Trophoblast cell (in vitro differentiated cells and primary cell): ENCODE data around the gene CCR7.

Source experiments
- DNase-seq, 2 donors: peaks; one replicate each; pipeline ENCODE4 v3.0.0-alpha.2; 2016
- H2AFZ ChIP-seq: 2 replicates; pipeline ENCODE4 v1.6.1; 2013; ENCODE audit warnings: low read length, moderate library complexity, mild to moderate bottlenecking; ENCODE audit not compliant: insufficient read depth, poor library complexity
- H2AK5ac ChIP-seq: 2 replicates; pipeline ENCODE4 v1.6.1; 2013; ENCODE audit warnings: mild to moderate bottlenecking, low read length
- H2BK120ac ChIP-seq: 2 replicates; pipeline ENCODE4 v1.6.1; 2013; ENCODE audit warnings: low read length, mild to moderate bottlenecking, moderate library complexity; ENCODE audit not compliant: insufficient read depth, poor library complexity
- H2BK12ac ChIP-seq: 2 replicates; pipeline ENCODE4 v1.6.1; 2013; ENCODE audit warnings: mild to moderate bottlenecking, low read length, moderate library complexity
- H2BK5ac ChIP-seq: 2 replicates; pipeline ENCODE4 v1.6.1; 2013; ENCODE audit warnings: low read length, low read depth, moderate library complexity, mild to moderate bottlenecking; ENCODE audit not compliant: poor library complexity
- H3K14ac ChIP-seq: 2 replicates; pipeline ENCODE4 v1.6.1; 2013; ENCODE audit warnings: mild to moderate bottlenecking, low read length
- H3K18ac ChIP-seq: 2 replicates; pipeline ENCODE4 v1.6.1; 2013; ENCODE audit warnings: mild to moderate bottlenecking, low read length
- H3K23ac ChIP-seq: 2 replicates; pipeline ENCODE4 v1.6.1; 2013; ENCODE audit warnings: low read length
- H3K27ac ChIP-seq: 2 replicates; pipeline ENCODE4 v1.5.1; 2013; ENCODE audit warnings: low read depth, mild to moderate bottlenecking, inconsistent platforms, low read length, moderate library complexity
- H3K27me3 ChIP-seq: 2 replicates; pipeline ENCODE4 v1.6.1; 2013; ENCODE audit warnings: inconsistent platforms, mild to moderate bottlenecking, low read length, moderate library complexity; ENCODE audit not compliant: insufficient read depth
- H3K36me3 ChIP-seq, 2 experiments: 1 replicate in 1 of 2; 2 replicates in 1 of 2; pipeline ENCODE4 v1.6.1; 2013; ENCODE audit warnings: low read length in 2 of 2, mild to moderate bottlenecking in 2 of 2, moderate library complexity in 1 of 2; ENCODE audit not compliant: insufficient read depth in 2 of 2, control insufficient read depth in 1 of 2
- H3K4ac ChIP-seq: 2 replicates; pipeline ENCODE4 v1.6.1; 2013; ENCODE audit warnings: low read depth, mild to moderate bottlenecking, low read length, moderate library complexity
- H3K4me1 ChIP-seq, 2 experiments: 1 replicate in 1 of 2; 2 replicates in 1 of 2; pipeline ENCODE4 v1.6.1; 2013; ENCODE audit warnings: low read length in 2 of 2, mild to moderate bottlenecking in 2 of 2, moderate library complexity in 1 of 2; ENCODE audit not compliant: insufficient read depth in 2 of 2, control insufficient read depth in 1 of 2
- H3K4me2 ChIP-seq: 2 replicates; pipeline ENCODE4 v1.6.1; 2013; ENCODE audit warnings: inconsistent platforms, mild to moderate bottlenecking, low read length, moderate library complexity
- H3K4me3 ChIP-seq: 2 replicates; pipeline ENCODE4 v1.5.1; 2013; ENCODE audit warnings: mild to moderate bottlenecking, low read depth, low read length, inconsistent platforms
- H3K79me1 ChIP-seq: one replicate; pipeline ENCODE4 v1.6.1; 2013; ENCODE audit warnings: low read length
- H3K79me2 ChIP-seq: 2 replicates; pipeline ENCODE4 v1.6.1; 2013; ENCODE audit warnings: low read length, mild to moderate bottlenecking; ENCODE audit not compliant: control insufficient read depth, insufficient read depth, poor library complexity
- H3K9ac ChIP-seq: 2 replicates; pipeline ENCODE4 v1.6.1; 2013; ENCODE audit warnings: mild to moderate bottlenecking, low read length
- H3K9me3 ChIP-seq: 2 replicates; pipeline ENCODE4 v1.6.1; 2013; ENCODE audit warnings: low read depth, mild to moderate bottlenecking, control low read depth, inconsistent platforms, low read length; ENCODE audit not compliant: insufficient read depth
- H4K12ac ChIP-seq: 2 replicates; pipeline ENCODE4 v1.6.1; 2013; ENCODE audit warnings: low read depth, mild to moderate bottlenecking, low read length, moderate library complexity
- H4K8ac ChIP-seq: 2 replicates; pipeline ENCODE4 v1.6.1; 2013; ENCODE audit warnings: low read depth, mild to moderate bottlenecking, low read length, moderate library complexity
- H4K91ac ChIP-seq: one replicate; pipeline ENCODE4 v1.6.1; 2013; ENCODE audit warnings: low read depth, mild to moderate bottlenecking, low read length, moderate library complexity
- WGBS: extraction: QIAGEN DNeasy Blood & Tissue Kit; methylation state at CpG from one replicate; pipeline ENCODE4 v1.1.7; 2013; ENCODE audit warnings: missing lambda C conversion rate; ENCODE audit not compliant: insufficient read length, insufficient coverage; ENCODE audit errors: extremely low coverage; 5-methylcytosine and 5-hydroxymethylcytosine counted together

The CCR7 gene

DNA sequence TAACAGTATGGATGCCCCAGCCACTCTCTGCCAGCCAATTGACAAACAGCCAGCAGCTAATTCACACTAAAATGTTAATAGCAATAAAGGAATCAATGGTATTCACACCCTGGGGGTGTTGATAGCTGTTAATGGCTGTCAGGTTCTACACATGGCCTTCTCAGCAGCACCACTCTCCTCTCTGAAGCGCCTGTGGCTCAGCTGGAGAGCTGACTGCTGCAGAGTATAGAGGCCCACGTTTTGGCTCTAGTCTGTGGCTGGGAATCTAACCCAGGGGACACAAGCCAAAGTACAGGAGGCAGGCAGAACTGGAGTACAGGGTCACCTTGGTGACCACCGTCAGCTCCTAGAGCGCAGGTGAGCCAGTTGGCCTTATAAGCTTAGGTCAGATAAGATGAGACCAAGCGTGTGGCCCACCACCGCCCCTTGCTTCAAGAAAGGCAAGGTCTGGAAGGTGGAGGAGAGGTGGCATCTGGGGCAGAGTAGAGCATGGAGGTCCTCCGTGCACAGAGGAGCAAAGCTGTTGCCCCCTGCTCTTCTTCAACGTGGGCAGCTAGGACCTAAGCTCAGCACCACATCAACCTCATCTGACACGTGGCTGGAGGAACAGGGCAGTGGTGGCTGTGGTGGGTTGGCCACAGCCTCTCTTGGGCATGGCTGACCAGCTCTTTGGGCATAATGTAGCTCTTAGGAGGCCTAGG lies 25.4 kb downstream of the CCR7 start:
- H3K23ac ChIP-seq, result no peak overlapping the region
- DNase-seq, result peak; percentile 51 to 84
- H2AK5ac ChIP-seq, result peak overlapping the region; percentile 33
- peak overlapping the region; percentile 56 for H2BK12ac ChIP-seq
- H3K4me1 ChIP-seq, result peaks cover 30 to 35% of the 10 kb centered on the region in 2 experiments
- H3K4ac ChIP-seq, result no peak overlapping the region
- H3K4me2 ChIP-seq, result no peak overlapping the region
- H3K4me3 ChIP-seq, result no peak overlapping the region
- H3K9me3 ChIP-seq, result peaks cover 2% of the 10 kb centered on the region
- no CpG with 5 or more reads among the region's 9 CpGs for WGBS
- H3K79me1 ChIP-seq, result peaks cover 30% of the 10 kb centered on the region
- peak overlapping the region; percentile 59 for H4K91ac ChIP-seq
- H3K36me3 ChIP-seq, result no peaks in the 10 kb centered on the region
- H2BK120ac ChIP-seq, result peak overlapping the region; percentile 18
- peak overlapping the region; percentile 4 for H2BK5ac ChIP-seq
- H3K27ac ChIP-seq, result no peak overlapping the region
- peak overlapping the region; percentile 18 for H3K14ac ChIP-seq
- no peak overlapping the region for H2AFZ ChIP-seq
- H3K18ac ChIP-seq, result peak overlapping the region; percentile 11
- no peak overlapping the region for H4K12ac ChIP-seq
- H3K79me2 ChIP-seq, result peaks cover 3% of the 10 kb centered on the region
- no peak overlapping the region for H4K8ac ChIP-seq
- no peaks in the 10 kb centered on the region for H3K27me3 ChIP-seq
- no peak overlapping the region for H3K9ac ChIP-seq

- H3K4ac ChIP-seq, result no peak overlapping the region
- no peak overlapping the region for H4K8ac ChIP-seq
- peaks cover 30 to 41% of the 10 kb centered on the region in 2 experiments for H3K4me1 ChIP-seq
- H3K27ac ChIP-seq, result no peak overlapping the region
- no peak overlapping the region for H2BK5ac ChIP-seq
- H3K36me3 ChIP-seq, result no peaks in the 10 kb centered on the region
- no peak overlapping the region for H3K23ac ChIP-seq
- H2BK120ac ChIP-seq, result no peak overlapping the region
- H3K79me1 ChIP-seq, result peaks cover 30% of the 10 kb centered on the region
- peaks cover 3% of the 10 kb centered on the region for H3K79me2 ChIP-seq
- peak in 1 of 2 donors; percentile 47 for DNase-seq
- no peak overlapping the region for H2AK5ac ChIP-seq
- H3K4me3 ChIP-seq, result no peak overlapping the region
- peak overlapping the region; percentile 85 for H4K91ac ChIP-seq
- H3K9me3 ChIP-seq, result peaks cover 2% of the 10 kb centered on the region
- H2BK12ac ChIP-seq, result peak overlapping the region; percentile 4
- H3K9ac ChIP-seq, result no peak overlapping the region
- H2AFZ ChIP-seq, result no peak overlapping the region
- H3K18ac ChIP-seq, result no peak overlapping the region
- H3K27me3 ChIP-seq, result no peaks in the 10 kb centered on the region
- WGBS, result no CpG with 5 or more reads among the region's 6 CpGs
- no peak overlapping the region for H3K4me2 ChIP-seq
- no peak overlapping the region for H3K14ac ChIP-seq
- H4K12ac ChIP-seq, result no peak overlapping the region
Measured at GRCh38 chr17:40538936-40539705, 26.2 kb downstream of the CCR7 start.

- no peak overlapping the region for H3K27ac ChIP-seq
- peak overlapping the region; percentile 4 for H2BK5ac ChIP-seq
- no peak overlapping the region for H3K4me2 ChIP-seq
- H3K79me1 ChIP-seq, result peaks cover 27% of the 10 kb centered on the region
- H3K36me3 ChIP-seq, result no peaks in the 10 kb centered on the region
- peaks cover 2% of the 10 kb centered on the region for H3K9me3 ChIP-seq
- H3K18ac ChIP-seq, result peak overlapping the region; percentile 58
- H2BK120ac ChIP-seq, result peak overlapping the region; percentile 70
- H4K12ac ChIP-seq, result no peak overlapping the region
- H2AK5ac ChIP-seq, result peak overlapping the region; percentile 70
- peak overlapping the region; percentile 46 for H3K14ac ChIP-seq
- H3K9ac ChIP-seq, result no peak overlapping the region
- no peak overlapping the region for H3K23ac ChIP-seq
- DNase-seq, result no peak
- H2BK12ac ChIP-seq, result peak overlapping the region; percentile 61
- H3K4me1 ChIP-seq, result peaks cover 30 to 37% of the 10 kb centered on the region in 2 experiments
- H3K27me3 ChIP-seq, result no peaks in the 10 kb centered on the region
- H2AFZ ChIP-seq, result peak overlapping the region; percentile 24
- peaks cover 3% of the 10 kb centered on the region for H3K79me2 ChIP-seq
- WGBS, result no CpG with 5 or more reads among the region's 15 CpGs
- H4K91ac ChIP-seq, result peak overlapping the region; percentile 85
- H3K4ac ChIP-seq, result peak overlapping the region; percentile 50
- no peak overlapping the region for H3K4me3 ChIP-seq
- H4K8ac ChIP-seq, result peak overlapping the region; percentile 63
Measured at GRCh38 chr17:40538019-40538935, 27.0 kb downstream of the CCR7 start.
